HCT116 (cell line): ENCODE data around the gene RANBP3L. TPM values are rescaled to one million over a fixed set of nuclear protein-coding genes. Genes with fewer than 3 reads are reported as not detected.

Experiments
- ATAC-seq: fragments of 200-7000 bp; cut with Tn5 transposase; 2 replicates; pipeline ENCODE4 v1.9.1; 2020; ENCODE audit warnings: mild to moderate bottlenecking, moderate library complexity
- BruUV-seq: library from RNA; stranded (reverse); fragments of 400-500 nt; replicated peaks from 2 replicates; lab custom pipeline; 2021; lab: Mats Ljungman, UMichigan
- CTCF ChIA-PET: fragments of 300-600 bp; sonication (Branson Sonifier 250); formaldehyde crosslinking; loops from one replicate; lab custom pipeline; 2021; ENCODE audit warnings: antibody characterized with exemption; lab: Charles Lee
- POLR2A ChIA-PET: fragments of 300-600, 350-600 bp; sonication (Branson Sonifier 250); formaldehyde crosslinking; loops from one replicate; lab custom pipeline; 2021; ENCODE audit warnings: antibody characterized with exemption; lab: Charles Lee
- RAD21 ChIA-PET, 2 experiments: fragments of 300-600 bp; sonication (Branson Sonifier 250); formaldehyde crosslinking; loops; one replicate each; lab custom pipeline; 2023; ENCODE audit warnings: low total read pairs in 2 of 2; ENCODE audit not compliant: uncharacterized antibody in 2 of 2, unreplicated experiment in 2 of 2, low non-redundant PET in 1 of 2; lab: Charles Lee
- DNase-seq: peaks from one replicate; pipeline ENCODE4 v3.0.0-alpha.2; 2010; ENCODE audit warnings: low read depth, low spot score
- H2AFZ ChIP-seq: fragments of 200-600 bp; shearing (Covaris generic), sonication (generic); 2 replicates; pipeline ENCODE4 v1.6.1; 2017; ENCODE audit warnings: low read depth, mixed run types, mixed read lengths, antibody characterized with exemption, low read length; ENCODE audit not compliant: poor library complexity, severe bottlenecking
- H3K27ac ChIP-seq: 2 replicates; pipeline ENCODE4 v1.5.1; 2012; ENCODE audit warnings: low read depth, low read length
- H3K27me3 ChIP-seq: fragments of 200-600 bp; sonication (generic); 2 replicates; pipeline ENCODE4 v1.6.1; 2016; ENCODE audit warnings: mixed run types, low read length, mixed read lengths; ENCODE audit not compliant: insufficient read depth
- H3K36me3 ChIP-seq, 2 experiments: fragments of 200-500 bp in 1 of 2; fragments of 200-600 bp in 1 of 2; sonication (Bioruptor generic) in 1 of 2; sonication (generic) in 1 of 2; 2 replicates each; pipeline versions ENCODE4 v1.5.1 to v1.6.1; 2014 to 2016; ENCODE audit warnings: low read length in 2 of 2, inconsistent platforms in 1 of 2, mixed read lengths in 1 of 2, mixed run types in 1 of 2; ENCODE audit not compliant: insufficient read depth in 2 of 2, control insufficient read depth in 1 of 2
- H3K4me1 ChIP-seq, 2 experiments: fragments of 200-600 bp in 1 of 2; sonication (generic) in 1 of 2; 2 replicates each; pipeline versions ENCODE4 v1.5.1 to v1.6.1; 2012 to 2017; ENCODE audit warnings: low read length in 2 of 2, inconsistent platforms in 1 of 2, mild to moderate bottlenecking in 1 of 2, mixed read lengths in 1 of 2, mixed run types in 1 of 2, moderate library complexity in 1 of 2; ENCODE audit not compliant: insufficient read depth in 2 of 2, control insufficient read depth in 1 of 2
- H3K4me2 ChIP-seq: fragments of 200-600 bp; sonication (generic); 2 replicates; pipeline ENCODE4 v1.6.1; 2017; ENCODE audit warnings: mixed run types, low read length, mixed read lengths
- H3K4me3 ChIP-seq, 2 experiments: fragments of 200-600 bp in 1 of 2; sonication (generic) in 1 of 2; replicated peaks in 1 of 2; 2 replicates each; pipeline ENCODE4 v1.5.1; 2011 to 2016; ENCODE audit warnings: low read length in 2 of 2, control low read depth in 1 of 2, low read depth in 1 of 2, mild to moderate bottlenecking in 1 of 2, mixed read lengths in 1 of 2, mixed run types in 1 of 2
- H3K79me2 ChIP-seq: fragments of 200-600 bp; sonication (generic); 2 replicates; pipeline ENCODE4 v1.6.1; 2017; ENCODE audit warnings: mild to moderate bottlenecking, mixed run types, low read length, moderate library complexity, mixed read lengths; ENCODE audit not compliant: insufficient read depth
- H3K9ac ChIP-seq: fragments of 200-600 bp; sonication (generic); 2 replicates; pipeline ENCODE4 v1.6.1; 2016; ENCODE audit warnings: low read length, mixed read lengths
- H3K9me2 ChIP-seq: fragments of 200-600 bp; sonication (generic), shearing (Covaris generic); 2 replicates; pipeline ENCODE4 v1.6.1; 2017; ENCODE audit warnings: mixed run types, mild to moderate bottlenecking, moderate library complexity; ENCODE audit not compliant: insufficient read depth
- H3K9me3 ChIP-seq, 2 experiments: fragments of 200-500 bp in 1 of 2; fragments of 200-600 bp in 1 of 2; sonication (Bioruptor generic) in 1 of 2; sonication (generic) in 1 of 2; 2 replicates each; pipeline ENCODE4 v1.6.1; 2014 to 2017; ENCODE audit warnings: low read length in 2 of 2, mixed read lengths in 2 of 2, inconsistent platforms in 1 of 2, low read depth in 1 of 2, mild to moderate bottlenecking in 1 of 2, mixed run types in 1 of 2, moderate library complexity in 1 of 2; ENCODE audit not compliant: control insufficient read depth in 1 of 2, insufficient read depth in 1 of 2
- H4K20me1 ChIP-seq: fragments of 200-600 bp; sonication (generic), shearing (Covaris generic); 2 replicates; pipeline ENCODE4 v1.6.1; 2017; ENCODE audit warnings: mixed run types, mild to moderate bottlenecking, moderate library complexity; ENCODE audit not compliant: insufficient read depth
- CEBPB ChIP-seq: IDR thresholded peaks from 2 replicates; pipeline ENCODE4 v1.6.1; 2012; ENCODE audit warnings: low read depth
- EZH2 ChIP-seq: fragments of 200-600 bp; sonication (generic); IDR thresholded peaks from 2 replicates; pipeline ENCODE4 v1.6.1; 2017; ENCODE audit warnings: antibody characterized with exemption, mixed run types
- EZH2phosphoT487 ChIP-seq: fragments of 200-600 bp; IDR thresholded peaks from 2 replicates; pipeline ENCODE4 v1.6.1; 2018; ENCODE audit warnings: antibody characterized with exemption, borderline replicate concordance
- FOSL1 ChIP-seq: IDR thresholded peaks from 2 replicates; pipeline ENCODE4 v1.6.1; 2012; ENCODE audit warnings: low read depth
- REST ChIP-seq: IDR thresholded peaks from 2 replicates; pipeline ENCODE4 v1.6.1; 2012; ENCODE audit warnings: low read depth
- YY1 ChIP-seq: IDR thresholded peaks from 2 replicates; pipeline ENCODE4 v1.6.1; 2011; ENCODE audit warnings: low read length, low read depth, moderate library complexity, mild to moderate bottlenecking; ENCODE audit not compliant: insufficient replicate concordance; ENCODE audit errors: extremely low read depth
- ZBTB33 ChIP-seq: IDR thresholded peaks from 2 replicates; pipeline ENCODE4 v1.6.1; 2011; ENCODE audit warnings: mild to moderate bottlenecking, low read length, moderate library complexity; ENCODE audit not compliant: insufficient replicate concordance; ENCODE audit errors: extremely low read depth
- intact Hi-C: fragments of 100-400 bp; cut with micrococcal nuclease; formaldehyde crosslinking; loops from 2 replicates; pipeline ENCODE4 v1.10.0; 2022
- total RNA-seq: library from RNA; stranded (reverse); gene quantifications from one replicate; pipeline ENCODE4 v1.2.1, GENCODE V29; 2021; ENCODE audit not compliant: unreplicated experiment

The RANBP3L gene
- total RNA-seq, 1 experiment from 2014 or later, result not detected

DNA sequence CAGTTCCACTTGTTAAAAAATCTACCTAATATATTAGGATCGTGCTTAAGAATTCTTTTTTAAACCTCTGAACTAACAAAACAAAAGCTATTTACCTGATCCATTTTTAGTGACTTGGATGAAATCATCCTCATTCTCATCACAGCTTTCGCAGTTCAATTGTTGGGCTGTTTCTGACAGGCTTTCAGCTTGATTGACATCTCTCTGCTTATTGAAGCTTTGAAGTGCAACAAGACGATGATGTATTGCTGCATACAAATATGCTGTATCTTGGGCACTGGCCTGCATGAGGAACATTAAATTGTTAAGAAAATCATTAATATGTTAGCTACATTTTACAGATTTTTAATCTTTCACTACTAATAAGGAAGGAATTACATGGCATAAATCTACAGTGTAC, 50.5 kb downstream of the RANBP3L start:
- TF ChIP-seq FOSL1 (no peak), REST (no peak)
- BruUV-seq, result no TSS peak

GRCh38 chr5:36250427-36250826, 51.3 kb downstream of the RANBP3L start:
- intact Hi-C loops, result no loop called here
- RAD21 ChIA-PET, result no interaction called here
- Histone ChIP-seq H2AFZ (no peak overlapping the region), H3K79me2 (no peaks in the 10 kb centered on the region), H3K4me3 (no peak overlapping the region), H3K4me2 (no peak overlapping the region), H3K9me2 (no peaks in the 10 kb centered on the region)
- ATAC-seq, result no peak
- no TSS peak for BruUV-seq
- TF ChIP-seq YY1 (no peak), CEBPB (no peak), ZBTB33 (no peak), EZH2 (no peak), EZH2phosphoT487 (no peak)
- TF ChIP-seq, all 23 proteins: peak for 0
- Histone ChIP-seq H3K27me3 (no peaks in the 10 kb centered on the region), H3K4me1 (no peaks in the 10 kb centered on the region), H3K9me3 (no peaks in the 10 kb centered on the region), H4K20me1 (no peaks in the 10 kb centered on the region), H3K9ac (no peak overlapping the region), H3K36me3 (no peaks in the 10 kb centered on the region), H3K27ac (no peak overlapping the region)
- DNase-seq, result no peak
- CTCF ChIA-PET, result interaction anchor here (1.7 kb wide), 1 partner anchor 8 kb away, joined by 7 read pairs; the partner anchor contains the start of gene NADK2
- POLR2A ChIA-PET, result interaction anchor here (1.4 kb wide), 1 partner anchor 9 kb away, joined by 4 read pairs; the partner anchor contains the start of gene NADK2

More for the DNA sequence above, 50.5 kb downstream of the RANBP3L start:
- intact Hi-C loops, result no loop called here
- RAD21 ChIA-PET, result no interaction called here
- Histone ChIP-seq H2AFZ (no peak overlapping the region), H3K36me3 (no peaks in the 10 kb centered on the region), H3K4me1 (no peaks in the 10 kb centered on the region), H3K4me3 (no peak overlapping the region), H3K9me2 (no peaks in the 10 kb centered on the region), H3K27ac (no peak overlapping the region), H3K4me2 (no peak overlapping the region), H3K9me3 (no peaks in the 10 kb centered on the region), H4K20me1 (no peaks in the 10 kb centered on the region), H3K27me3 (no peaks in the 10 kb centered on the region), H3K9ac (no peak overlapping the region), H3K79me2 (no peaks in the 10 kb centered on the region)
- POLR2A ChIA-PET, result interaction anchor here (0.5 to 1.4 kb wide), 2 partner anchors 8 to 9 kb away, joined by 3 to 4 read pairs; partner anchors contain the start of gene NADK2
- ATAC-seq (no peak), DNase-seq (no peak)
- CTCF ChIA-PET, result interaction anchor here (1.7 kb wide), 1 partner anchor 9 kb away, joined by 7 read pairs; the partner anchor contains the start of gene NADK2
